Gastrocnemius medialis (tissue), 4 donors: ENCODE results near the gene MAGEA10. TPM values are rescaled to one million over a fixed set of nuclear protein-coding genes. Genes with fewer than 3 reads are reported as not detected.
"Not testable (repeated sequence)": the region's sequence is repeated elsewhere in the genome, so short reads cannot be mapped to it uniquely, and the experiment has no call there.

Experiments used
- ATAC-seq, 2 donors: fragments of 150-250 bp; one replicate each; pipeline ENCODE4 v1.9.1; 2016
- DNase-seq, 2 donors: peaks; one replicate each; pipeline ENCODE4 v3.0.0-alpha.2; 2019
- H3K27ac ChIP-seq, 4 donors: fragments of 200-600 bp; sonication (generic); 1 replicate in 1 of 4; 2 replicates in 3 of 4; pipeline ENCODE4 v1.5.1; 2016 to 2018; ENCODE audit warnings: mild to moderate bottlenecking in 2 of 4, moderate library complexity in 1 of 4
- H3K27me3 ChIP-seq, 3 donors: fragments of 200-600 bp; sonication (generic) in 2 of 3; 1 replicate in 1 of 3; 2 replicates in 2 of 3; pipeline versions ENCODE4 v1.5.1 to v1.6.0; 2016 to 2019; ENCODE audit warnings: mild to moderate bottlenecking in 1 of 3, moderate library complexity in 1 of 3
- H3K36me3 ChIP-seq, 2 donors: fragments of 200-600 bp; sonication (generic) in 1 of 2; one replicate each; pipeline ENCODE4 v1.5.1; 2017 to 2018
- H3K4me1 ChIP-seq, 2 donors: fragments of 200-600 bp; sonication (generic) in 1 of 2; one replicate each; pipeline ENCODE4 v1.5.1; 2016 to 2017; ENCODE audit warnings: mild to moderate bottlenecking in 2 of 2
- H3K4me3 ChIP-seq, 4 donors: fragments of 200-600 bp; sonication (generic) in 3 of 4; 1 replicate in 1 of 4; 2 replicates in 3 of 4; pipeline ENCODE4 v1.5.1; 2016 to 2019; ENCODE audit warnings: mild to moderate bottlenecking in 2 of 4
- H3K9me3 ChIP-seq, 3 donors: fragments of 200-600 bp; sonication (generic) in 2 of 3; 1 replicate in 1 of 3; 2 replicates in 2 of 3; pipeline ENCODE4 v1.5.1; 2016 to 2019
- POLR2A ChIP-seq, 2 donors: fragments of 450-650 bp; IDR thresholded peaks; one replicate each; pipeline ENCODE4 v1.6.1; 2017; ENCODE audit warnings: antibody characterized with exemption in 2 of 2, mild to moderate bottlenecking in 2 of 2, moderate library complexity in 2 of 2
- in situ Hi-C, 4 donors: fragments of 200-750 bp; cut with MboI; loops; one replicate each; pipeline versions ENCODE4 v1.15.0 to v1.8.0; 2017; ENCODE audit warnings: low sequenced_read_pairs in 4 of 4
- intact Hi-C: fragments of 100-400 bp; cut with DNase I; formaldehyde crosslinking; loops from one replicate; pipeline ENCODE4 v1.15.1; 2023; ENCODE audit warnings: low total_unique reads
- total RNA-seq, 4 donors: library from RNA; depleted of rRNA; stranded (reverse); fragments of >200 nt; gene quantifications; one replicate each; pipeline versions ENCODE4 v1.1.0 to v1.2.3, GENCODE V29; 2016
- TF ChIP-seq, protein P1 (sequence below), 5 experiments: fragments of 450-650 bp in 3 of 5; fragments of 200-600 bp in 2 of 5; sonication (generic) in 2 of 5; IDR thresholded peaks in 4 of 5; conservative IDR thresholded peaks in 1 of 5; 1 replicate in 4 of 5; 2 replicates in 1 of 5; pipeline ENCODE4 v1.5.1; 2016 to 2019; ENCODE audit warnings: antibody characterized with exemption in 5 of 5, mild to moderate bottlenecking in 3 of 5, moderate library complexity in 3 of 5

Gene MAGEA10
- total RNA-seq, 4 donors from 2014 or later, result not detected

DNA sequence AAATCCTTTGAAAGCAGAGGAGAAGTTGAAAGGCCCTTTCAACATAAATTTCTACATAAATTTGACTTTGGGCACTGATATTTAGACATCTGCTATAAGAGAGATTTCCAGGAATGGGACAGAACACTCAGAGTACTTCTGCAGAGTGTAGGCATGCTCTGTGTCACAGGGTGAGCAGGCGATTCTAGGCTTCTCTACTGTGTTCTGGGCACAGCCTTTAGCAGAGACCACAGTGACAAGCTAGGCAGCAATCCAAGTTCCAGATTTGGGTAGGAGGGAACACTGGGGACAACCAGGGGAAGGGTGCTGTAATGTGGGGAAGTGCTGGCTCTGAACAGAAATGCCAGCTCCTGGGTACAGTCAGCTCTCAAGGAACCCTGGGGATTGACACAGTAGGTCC, 6.9 kb downstream of the MAGEA10 start:
- in situ Hi-C loops, result no loop called here
- Histone ChIP-seq H3K4me3 (no peak overlapping the region), H3K27me3 (no peaks in the 10 kb centered on the region), H3K4me1 (no peaks in the 10 kb centered on the region), H3K27ac (no peak overlapping the region), H3K36me3 (no peaks in the 10 kb centered on the region), H3K9me3 (no peaks in the 10 kb centered on the region)
- DNase-seq, result no peak
- intact Hi-C loops, result no loop called here
- TF ChIP-seq, protein P1, sequence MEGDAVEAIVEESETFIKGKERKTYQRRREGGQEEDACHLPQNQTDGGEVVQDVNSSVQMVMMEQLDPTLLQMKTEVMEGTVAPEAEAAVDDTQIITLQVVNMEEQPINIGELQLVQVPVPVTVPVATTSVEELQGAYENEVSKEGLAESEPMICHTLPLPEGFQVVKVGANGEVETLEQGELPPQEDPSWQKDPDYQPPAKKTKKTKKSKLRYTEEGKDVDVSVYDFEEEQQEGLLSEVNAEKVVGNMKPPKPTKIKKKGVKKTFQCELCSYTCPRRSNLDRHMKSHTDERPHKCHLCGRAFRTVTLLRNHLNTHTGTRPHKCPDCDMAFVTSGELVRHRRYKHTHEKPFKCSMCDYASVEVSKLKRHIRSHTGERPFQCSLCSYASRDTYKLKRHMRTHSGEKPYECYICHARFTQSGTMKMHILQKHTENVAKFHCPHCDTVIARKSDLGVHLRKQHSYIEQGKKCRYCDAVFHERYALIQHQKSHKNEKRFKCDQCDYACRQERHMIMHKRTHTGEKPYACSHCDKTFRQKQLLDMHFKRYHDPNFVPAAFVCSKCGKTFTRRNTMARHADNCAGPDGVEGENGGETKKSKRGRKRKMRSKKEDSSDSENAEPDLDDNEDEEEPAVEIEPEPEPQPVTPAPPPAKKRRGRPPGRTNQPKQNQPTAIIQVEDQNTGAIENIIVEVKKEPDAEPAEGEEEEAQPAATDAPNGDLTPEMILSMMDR (IDR thresholded peaks at IDR 0.05 in 4 of 5, conservative IDR thresholded peaks at IDR 0.05 in 1 of 5), result no peak
- no peak for TF ChIP-seq POLR2A (IDR thresholded peaks at IDR 0.05)
- ATAC-seq, result no peak

GRCh38 chrX:152129069-152129844, 9.1 kb downstream of the MAGEA10 start:
- H3K27ac ChIP-seq, DNase-seq, in situ Hi-C loops, intact Hi-C loops, H3K4me3 ChIP-seq, ATAC-seq, H3K4me1 ChIP-seq, H3K27me3 ChIP-seq, H3K36me3 ChIP-seq, H3K9me3 ChIP-seq: not testable (repeated sequence)

GRCh38 chrX:152117305-152117704, 21.1 kb downstream of the MAGEA10 start:
- intact Hi-C loops (no loop called here), in situ Hi-C loops (no loop called here)
- no peaks in the 10 kb centered on the region for H3K36me3 ChIP-seq
- TF ChIP-seq, protein P1 (IDR thresholded peaks at IDR 0.05 in 4 of 5, conservative IDR thresholded peaks at IDR 0.05 in 1 of 5), result no peak
- no peak for TF ChIP-seq POLR2A (IDR thresholded peaks at IDR 0.05)
- H3K4me3 ChIP-seq, result no peak overlapping the region
- DNase-seq (no peak), ATAC-seq (no peak)
- H3K27me3 ChIP-seq, result no peaks in the 10 kb centered on the region
- no peaks in the 10 kb centered on the region for H3K9me3 ChIP-seq
- no peaks in the 10 kb centered on the region for H3K4me1 ChIP-seq
- no peak overlapping the region for H3K27ac ChIP-seq

DNA sequence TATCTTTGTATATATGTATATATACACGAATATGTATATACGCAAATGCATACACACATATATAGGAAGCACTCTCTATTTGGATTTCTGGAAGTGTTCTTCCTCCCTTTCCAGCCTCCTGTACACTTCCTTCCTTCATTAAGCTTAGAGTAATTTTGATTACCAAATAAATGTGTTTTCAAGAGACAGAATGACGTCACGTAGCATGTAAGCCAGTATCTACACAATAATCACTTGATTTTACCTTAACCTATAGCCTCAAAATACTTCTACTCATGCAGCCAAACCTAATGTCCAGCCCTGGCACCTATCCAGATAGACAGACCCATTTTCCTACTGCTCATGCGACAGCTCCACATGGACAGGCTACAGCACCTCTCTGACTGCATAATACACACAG, 29.9 kb downstream of the MAGEA10 start:
- no peaks in the 10 kb centered on the region for H3K9me3 ChIP-seq
- DNase-seq (no peak), ATAC-seq (no peak)
- TF ChIP-seq, protein P1 (IDR thresholded peaks at IDR 0.05 in 4 of 5, conservative IDR thresholded peaks at IDR 0.05 in 1 of 5), result no peak
- TF ChIP-seq POLR2A (IDR thresholded peaks at IDR 0.05), result no peak
- no peaks in the 10 kb centered on the region for H3K27me3 ChIP-seq
- in situ Hi-C loops (no loop called here), intact Hi-C loops (no loop called here)
- H3K27ac ChIP-seq, result no peak overlapping the region
- H3K4me1 ChIP-seq, result no peaks in the 10 kb centered on the region
- H3K4me3 ChIP-seq, result no peak overlapping the region
- H3K36me3 ChIP-seq, result no peaks in the 10 kb centered on the region

DNA sequence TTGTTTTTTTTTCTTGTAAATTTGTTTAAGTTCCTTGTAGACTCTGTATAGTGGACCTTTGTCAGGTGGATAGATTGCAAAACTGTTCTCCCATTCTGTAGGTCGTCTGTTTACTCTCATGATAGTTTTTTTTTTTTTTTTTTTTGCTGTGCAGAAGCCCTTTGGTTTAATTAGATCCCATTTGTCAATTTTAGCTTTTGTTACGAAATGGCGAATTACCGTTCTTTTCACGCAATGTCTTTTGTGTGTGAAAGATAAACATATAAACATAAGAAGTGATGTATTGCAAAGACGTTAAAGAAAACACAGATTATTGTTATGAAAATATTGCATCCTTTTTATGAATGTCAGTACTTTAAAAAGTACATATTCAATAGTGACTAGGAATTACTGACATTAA, 34.5 kb downstream of the MAGEA10 start:
- Histone ChIP-seq H3K4me1 (no peaks in the 10 kb centered on the region), H3K27ac (no peak overlapping the region), H3K27me3 (no peaks in the 10 kb centered on the region), H3K9me3 (no peaks in the 10 kb centered on the region), H3K36me3 (no peaks in the 10 kb centered on the region), H3K4me3 (no peak overlapping the region)
- ATAC-seq (no peak), DNase-seq (no peak)
- TF ChIP-seq, protein P1 (IDR thresholded peaks at IDR 0.05 in 4 of 5, conservative IDR thresholded peaks at IDR 0.05 in 1 of 5), result no peak
- no peak for TF ChIP-seq POLR2A (IDR thresholded peaks at IDR 0.05)
- intact Hi-C loops (no loop called here), in situ Hi-C loops (no loop called here)
